NB4 (cell line): Measurements from ENCODE around the gene C20orf144.

Experiments
- POLR2A ChIP-seq: IDR thresholded peaks from 2 replicates; pipeline ENCODE4 v1.6.1; 2011; ENCODE audit warnings: mild to moderate bottlenecking; ENCODE audit not compliant: insufficient read length; ENCODE audit errors: extremely low read depth
- TF ChIP-seq, protein P1 (sequence below): IDR thresholded peaks from one replicate; pipeline ENCODE4 v1.5.1; 2012; ENCODE audit warnings: low read depth, low read length

GRCh38 chr20:33650753-33651561, 11.2 kb upstream of the C20orf144 start:
- no peak for TF ChIP-seq POLR2A
- TF ChIP-seq, protein P1, sequence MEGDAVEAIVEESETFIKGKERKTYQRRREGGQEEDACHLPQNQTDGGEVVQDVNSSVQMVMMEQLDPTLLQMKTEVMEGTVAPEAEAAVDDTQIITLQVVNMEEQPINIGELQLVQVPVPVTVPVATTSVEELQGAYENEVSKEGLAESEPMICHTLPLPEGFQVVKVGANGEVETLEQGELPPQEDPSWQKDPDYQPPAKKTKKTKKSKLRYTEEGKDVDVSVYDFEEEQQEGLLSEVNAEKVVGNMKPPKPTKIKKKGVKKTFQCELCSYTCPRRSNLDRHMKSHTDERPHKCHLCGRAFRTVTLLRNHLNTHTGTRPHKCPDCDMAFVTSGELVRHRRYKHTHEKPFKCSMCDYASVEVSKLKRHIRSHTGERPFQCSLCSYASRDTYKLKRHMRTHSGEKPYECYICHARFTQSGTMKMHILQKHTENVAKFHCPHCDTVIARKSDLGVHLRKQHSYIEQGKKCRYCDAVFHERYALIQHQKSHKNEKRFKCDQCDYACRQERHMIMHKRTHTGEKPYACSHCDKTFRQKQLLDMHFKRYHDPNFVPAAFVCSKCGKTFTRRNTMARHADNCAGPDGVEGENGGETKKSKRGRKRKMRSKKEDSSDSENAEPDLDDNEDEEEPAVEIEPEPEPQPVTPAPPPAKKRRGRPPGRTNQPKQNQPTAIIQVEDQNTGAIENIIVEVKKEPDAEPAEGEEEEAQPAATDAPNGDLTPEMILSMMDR, result no peak
